ENCODE results near the gene ENPP1.
"Not testable (repeated sequence)": the region's sequence is repeated elsewhere in the genome, so short reads cannot be mapped to it uniquely, and the experiment has no call there.

The ENPP1 gene

DNA sequence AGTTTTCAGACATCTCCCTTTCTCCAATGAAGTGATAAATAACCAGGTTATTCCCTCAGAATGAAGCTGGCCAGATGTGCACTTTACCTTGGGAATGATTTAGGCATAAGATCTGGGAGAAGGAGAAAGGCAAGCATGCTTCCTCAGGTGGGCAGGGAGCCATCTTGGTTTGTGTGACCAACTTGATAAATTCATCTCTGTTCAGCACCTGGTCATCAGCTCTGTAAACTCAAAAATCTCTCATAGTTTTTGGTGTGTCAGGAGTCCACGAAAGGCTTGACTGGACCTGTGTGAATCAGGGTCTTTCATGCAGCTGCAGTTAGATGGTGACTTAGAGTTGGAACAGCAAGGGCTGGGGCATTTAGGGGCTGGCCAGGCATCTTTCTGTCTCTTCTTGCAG lies 24.5 kb downstream of the ENPP1 start:
- DNase-seq: no peak

- no peak for DNase-seq
These were observed 30.2 kb downstream of the ENPP1 start for GRCh38 chr6:131838051-131838450.

DNA sequence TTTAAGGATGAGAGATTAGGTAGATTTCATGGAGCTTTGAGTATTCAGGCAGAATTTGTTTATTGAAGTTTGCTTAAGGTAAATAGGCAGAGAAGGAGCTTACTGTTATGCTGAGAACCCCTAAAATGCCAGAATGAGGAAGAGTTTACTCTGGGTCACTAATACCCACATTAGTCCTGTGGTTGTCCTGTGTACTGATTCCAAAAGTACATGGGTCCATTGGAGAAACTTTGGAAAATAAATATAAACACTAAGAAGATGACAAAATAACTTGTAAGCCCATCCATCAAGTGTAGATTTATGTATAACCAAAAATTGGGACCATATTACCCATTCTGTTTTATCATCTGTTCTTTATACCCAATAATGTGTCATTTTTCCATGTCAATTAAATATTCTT lies 31.6 kb downstream of the ENPP1 start:
- no peak for DNase-seq

DNA sequence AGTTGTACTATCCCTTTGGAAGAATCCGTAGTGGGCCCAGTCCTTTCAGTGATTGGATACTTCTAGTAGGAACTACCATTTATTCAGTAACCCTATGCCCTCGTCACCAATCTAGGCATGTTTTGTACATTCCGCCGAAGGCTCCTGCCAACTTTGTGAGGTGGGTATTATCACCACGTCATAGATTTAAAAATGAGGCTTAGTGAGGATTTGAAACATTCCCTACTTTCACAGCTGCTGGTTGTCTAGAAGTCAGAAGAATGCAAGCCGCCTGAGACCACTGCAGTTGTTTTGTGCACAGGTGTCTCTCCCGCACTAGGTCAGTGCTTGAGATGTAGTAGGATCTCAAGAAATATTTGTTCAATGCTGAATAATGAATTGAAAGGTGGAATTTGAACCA lies 32.6 kb downstream of the ENPP1 start:
- DNase-seq: no peak

GRCh38 chr6:131840936-131841583 lies 33.2 kb downstream of the ENPP1 start:
- no peak for DNase-seq

DNA sequence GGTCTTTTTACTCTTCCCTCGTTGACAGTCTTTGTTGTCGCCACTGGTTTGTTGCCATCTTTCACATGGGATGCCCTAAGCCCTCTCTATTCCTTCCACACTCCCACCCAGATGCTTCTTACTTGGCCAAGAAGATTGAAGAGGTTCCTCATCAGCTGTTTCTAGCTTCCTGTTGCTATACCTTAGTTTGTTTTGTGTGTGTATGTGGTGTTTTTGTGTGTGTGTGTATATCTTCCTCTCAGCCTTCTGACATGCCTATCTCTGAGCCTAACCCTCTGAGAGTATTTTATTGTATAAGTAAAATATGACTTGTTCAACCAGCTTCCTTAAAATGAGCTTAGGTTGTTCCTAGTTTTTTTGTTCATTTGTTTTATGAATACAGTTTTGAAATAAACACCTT lies 35.9 kb downstream of the ENPP1 start:
- DNase-seq: no peak

- DNase-seq: no peak
These were observed 36.5 kb downstream of the ENPP1 start for GRCh38 chr6:131844243-131844841.

DNA sequence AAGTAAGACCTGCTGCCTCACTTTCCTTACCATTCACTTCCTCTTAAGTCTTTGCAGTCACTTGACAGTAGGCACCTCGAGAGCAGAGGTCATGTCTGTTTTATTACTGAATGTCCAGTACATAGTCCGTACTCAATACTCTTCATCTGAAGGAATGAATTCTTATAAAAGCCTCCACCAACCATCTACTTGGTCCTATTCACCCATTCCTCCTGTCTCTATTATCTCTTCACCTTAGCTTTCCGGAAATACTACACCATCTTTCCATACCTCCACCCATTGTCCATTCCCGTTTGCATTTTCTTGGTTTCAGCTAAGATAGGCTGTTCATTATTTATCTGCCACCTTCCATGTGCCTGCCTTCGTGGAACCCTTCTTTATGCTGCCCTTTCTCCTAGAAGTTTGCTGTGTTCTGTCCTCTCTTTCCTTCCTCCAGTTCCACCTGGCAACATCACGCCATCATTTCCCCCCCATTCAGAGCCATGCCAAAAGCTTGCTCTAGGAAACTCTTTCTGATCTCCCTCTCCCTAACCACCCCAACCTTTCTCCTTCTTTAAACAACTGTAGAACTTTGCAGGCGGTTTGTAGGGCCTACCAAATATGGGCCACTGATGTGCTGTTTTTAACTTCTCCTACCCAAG lies 38.3 kb downstream of the ENPP1 start:
- no peak for DNase-seq

DNA sequence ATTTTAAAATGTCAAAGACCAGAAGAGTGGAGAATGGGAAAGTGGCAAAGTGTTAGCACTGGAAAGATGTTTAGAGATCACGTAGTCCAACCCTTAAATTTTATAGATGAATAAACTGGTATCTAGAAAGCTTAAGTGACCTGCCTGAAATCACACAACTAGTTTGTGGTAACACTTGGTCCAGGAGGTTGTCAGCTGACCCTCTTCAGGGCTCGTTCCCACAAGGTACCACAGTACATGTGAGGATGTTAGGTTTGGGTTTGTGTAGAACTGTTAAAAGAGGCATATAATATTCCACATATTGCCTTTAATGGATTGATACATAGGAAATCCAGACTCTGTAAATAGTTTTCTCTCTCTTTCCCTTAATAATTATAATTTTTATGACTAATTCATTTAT lies 39.1 kb downstream of the ENPP1 start:
- DNase-seq: no peak

DNA sequence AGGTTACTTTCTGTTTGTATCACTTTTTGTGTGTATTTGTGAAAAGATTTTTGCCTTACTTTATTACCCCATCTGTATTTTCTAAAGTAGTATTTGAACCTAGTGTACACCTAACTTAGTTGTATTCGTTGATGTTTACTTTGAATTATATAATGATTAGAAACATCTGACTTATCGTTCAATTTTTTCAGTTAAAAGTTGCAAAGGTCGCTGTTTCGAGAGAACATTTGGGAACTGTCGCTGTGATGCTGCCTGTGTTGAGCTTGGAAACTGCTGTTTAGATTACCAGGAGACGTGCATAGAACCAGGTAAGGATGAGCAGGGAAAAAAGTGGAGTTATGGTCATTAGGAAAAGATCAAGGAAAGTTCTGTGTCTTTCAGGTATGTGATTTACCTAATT lies 42.0 kb downstream of the ENPP1 start:
- DNase-seq: no peak

- no peak for DNase-seq
These were observed 43.4 kb downstream of the ENPP1 start for GRCh38 chr6:131851049-131851769.

DNA sequence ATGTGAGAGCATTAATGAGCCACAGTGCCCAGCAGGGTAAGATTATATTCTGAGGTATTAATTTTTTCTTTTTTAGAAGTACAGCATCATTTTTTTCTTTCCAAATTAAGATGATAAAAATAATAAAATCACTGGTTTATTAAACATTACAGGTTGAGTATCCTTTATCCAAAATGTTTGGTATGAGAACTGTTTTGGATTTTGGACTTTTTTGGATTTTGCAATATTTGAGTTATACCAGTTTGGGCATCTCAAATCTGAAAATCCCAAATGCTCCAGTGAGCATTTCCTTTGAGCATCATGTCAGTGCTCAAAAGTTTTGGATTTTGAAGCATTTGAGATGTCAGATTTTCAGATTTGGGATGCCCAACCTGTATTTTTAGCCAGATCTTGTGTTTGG lies 44.4 kb downstream of the ENPP1 start:
- DNase-seq: no peak

- DNase-seq: no peak
These were observed 47.0 kb downstream of the ENPP1 start for GRCh38 chr6:131854803-131855202.

- DNase-seq: no peak
These were observed 51.1 kb downstream of the ENPP1 start for GRCh38 chr6:131858765-131859415.

- DNase-seq: not testable (repeated sequence)
These were observed 51.8 kb downstream of the ENPP1 start for GRCh38 chr6:131859658-131860057.

DNA sequence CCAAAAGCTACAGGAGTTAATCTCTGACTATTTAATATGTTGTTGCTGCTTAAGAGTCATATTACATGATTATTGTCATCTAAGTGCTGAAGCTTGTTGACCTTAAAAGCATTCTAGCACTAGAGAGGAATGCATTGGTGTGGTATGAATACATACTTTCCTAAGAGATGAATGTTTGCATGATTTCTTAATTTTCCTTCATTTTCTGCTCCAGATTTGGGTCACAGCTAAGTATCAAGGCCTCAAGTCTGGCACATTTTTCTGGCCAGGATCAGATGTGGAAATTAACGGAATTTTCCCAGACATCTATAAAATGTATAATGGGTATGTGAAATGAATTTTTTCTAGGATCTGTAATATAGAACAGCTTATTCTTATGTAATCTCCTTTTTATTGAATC lies 53.6 kb downstream of the ENPP1 start:
- DNase-seq: no peak

DNA sequence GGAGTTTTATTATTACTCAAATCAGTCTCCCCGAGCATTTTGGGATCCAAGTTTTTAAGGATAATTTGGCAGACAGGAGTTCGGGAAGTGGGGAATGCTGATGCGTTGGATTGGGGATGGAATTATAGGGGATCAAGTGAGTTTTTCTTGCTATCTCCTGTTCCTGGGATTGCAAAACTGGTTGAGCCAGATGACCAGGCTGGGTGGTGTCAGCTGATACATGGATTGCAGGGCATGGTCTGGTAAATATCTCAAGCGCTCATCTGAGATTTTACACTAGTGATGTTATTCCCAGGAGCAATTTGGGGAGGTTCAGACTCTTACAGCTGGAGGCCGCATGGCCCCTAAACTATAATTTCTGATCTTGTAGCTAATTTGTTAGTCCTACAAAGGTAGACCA lies 54.7 kb downstream of the ENPP1 start:
- DNase-seq: no peak

DNA sequence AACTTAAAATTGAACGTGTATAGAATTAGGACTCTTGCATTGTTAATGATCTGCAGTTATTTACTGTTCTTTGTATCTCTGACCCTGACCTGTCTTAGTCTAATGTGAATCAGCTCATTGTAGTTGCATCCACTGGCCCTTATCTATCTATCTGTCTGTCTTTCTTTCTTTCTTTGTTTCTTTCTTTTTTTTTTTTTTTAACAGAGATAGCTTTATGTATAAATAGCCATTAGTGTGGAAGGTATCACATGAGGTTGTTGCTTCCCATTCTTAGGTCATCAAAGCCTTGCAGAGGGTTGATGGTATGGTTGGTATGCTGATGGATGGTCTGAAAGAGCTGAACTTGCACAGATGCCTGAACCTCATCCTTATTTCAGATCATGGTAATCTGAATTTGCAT lies 59.9 kb downstream of the ENPP1 start:
- no peak for DNase-seq

GRCh38 chr6:131868836-131869235 lies 61.0 kb downstream of the ENPP1 start:
- no peak for DNase-seq

GRCh38 chr6:131875647-131876046 lies 67.8 kb downstream of the ENPP1 start:
- no peak for DNase-seq

GRCh38 chr6:131876545-131876944 lies 68.7 kb downstream of the ENPP1 start:
- no peak for DNase-seq

GRCh38 chr6:131877999-131878789 lies 70.4 kb downstream of the ENPP1 start:
- DNase-seq: no peak

DNA sequence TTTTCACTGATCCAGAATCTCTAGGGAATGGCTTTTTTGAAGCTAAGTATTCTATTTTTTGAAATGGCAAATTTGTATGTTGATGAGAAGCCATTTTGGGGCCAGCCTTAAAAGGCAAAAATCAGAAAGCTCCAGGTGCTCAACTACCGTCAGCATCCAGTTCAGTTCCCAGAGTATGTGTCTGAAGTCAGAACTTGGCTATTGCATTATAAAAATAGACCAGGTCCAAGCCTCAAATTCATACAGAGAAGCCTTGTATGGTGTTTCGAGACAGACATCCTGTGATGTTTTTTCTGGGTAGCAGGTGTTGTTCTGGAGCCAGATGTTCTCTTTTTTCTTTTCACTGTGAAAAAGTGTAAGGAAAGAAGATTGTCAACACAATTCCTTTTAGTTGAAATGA lies 75.2 kb downstream of the ENPP1 start:
- no peak for DNase-seq

All from NCI-H526 treated with DMSO at 0.1 percent for 48 hours (cell line).